K562 (cell line): ENCODE data around the gene TTLL9. TPM values are rescaled to one million over a fixed set of nuclear protein-coding genes. Genes with fewer than 3 reads are reported as not detected.

Experiments used
- ATAC-seq: fragments of 200-7000 bp; cut with Tn5 transposase; 3 replicates; pipeline ENCODE4 v1.9.1; 2020; ENCODE audit warnings: moderate library complexity
- BruUV-seq: library from RNA; stranded (reverse); fragments of 400-500 nt; replicated peaks from 2 replicates; lab custom pipeline; 2021; lab: Mats Ljungman, UMichigan
- CTCF ChIA-PET: fragments of 300-600 bp; formaldehyde crosslinking; extraction: SDS; loops from one replicate; lab custom pipeline; 2021; ENCODE audit warnings: low intra/inter-chr PET ratio; lab: Yijun Ruan, JAX
- POLR2A ChIA-PET: fragments of 300-600, 350-650 bp; sonication (Branson Sonifier 250); formaldehyde crosslinking; extraction: SDS; loops from one replicate; lab custom pipeline; 2021; ENCODE audit warnings: antibody characterized with exemption, inconsistent platforms; lab: Yijun Ruan, JAX
- DNase-seq, 4 experiments: peaks; one replicate each; pipeline versions ENCODE4 v3.0.0 to v3.0.0-alpha.2; 2011 to 2018; ENCODE audit warnings: low spot score in 3 of 4, mixed read lengths in 3 of 4; ENCODE audit errors: extremely low read depth in 1 of 4
- FAIRE-seq: peaks from 2 replicates; lab custom pipeline; 2011; peaks lifted over from hg19 to GRCh38; lab: Jason Lieb, UNC
- H2AFZ ChIP-seq: 2 replicates; pipeline ENCODE4 v1.6.0; 2011; ENCODE audit warnings: low read depth, low read length, control low read depth, inconsistent platforms
- H3K27ac ChIP-seq: fragments of 200-600 bp; 3 replicates; pipeline ENCODE4 v1.8.0; 2011; ENCODE audit warnings: low read depth, mild to moderate bottlenecking, control low read depth, inconsistent platforms, low read length, moderate library complexity, mixed read lengths; ENCODE audit errors: extremely low read depth
- H3K27me3 ChIP-seq, 2 experiments: fragments of 300-600 bp in 1 of 2; 2 replicates in 1 of 2; 3 replicates in 1 of 2; pipeline versions ENCODE4 v1.6.0 to v1.8.0; 2011; ENCODE audit warnings: inconsistent platforms in 2 of 2, low read length in 2 of 2, mild to moderate bottlenecking in 1 of 2, mixed read lengths in 1 of 2, moderate library complexity in 1 of 2; ENCODE audit not compliant: control insufficient read depth in 2 of 2, insufficient read depth in 2 of 2
- H3K36me3 ChIP-seq: fragments of 300-600 bp; 3 replicates; pipeline ENCODE4 v1.8.0; 2011; ENCODE audit warnings: mild to moderate bottlenecking, low read length, inconsistent platforms; ENCODE audit not compliant: control insufficient read depth, insufficient read depth
- H3K4me1 ChIP-seq, 2 experiments: fragments of 200-600 bp in 1 of 2; replicated peaks in 1 of 2; 2 replicates in 1 of 2; 3 replicates in 1 of 2; pipeline versions ENCODE4 v1.5.1 to v1.8.0; 2011; ENCODE audit warnings: inconsistent platforms in 2 of 2, low read length in 2 of 2, mild to moderate bottlenecking in 1 of 2, mixed read lengths in 1 of 2, moderate library complexity in 1 of 2; ENCODE audit not compliant: control insufficient read depth in 2 of 2, insufficient read depth in 2 of 2
- H3K4me2 ChIP-seq: 2 replicates; pipeline ENCODE4 v1.6.1; 2011; ENCODE audit warnings: low read length, control low read depth, inconsistent platforms, mixed read lengths; ENCODE audit not compliant: insufficient read depth
- H3K4me3 ChIP-seq: fragments of 200-600 bp; sonication (generic), shearing (Covaris generic); 2 replicates; pipeline ENCODE4 v1.5.1; 2016; ENCODE audit warnings: control low read depth, inconsistent platforms
- H3K79me2 ChIP-seq: fragments of 200-600 bp; 3 replicates; pipeline ENCODE4 v1.8.0; 2011; ENCODE audit warnings: low read length, inconsistent platforms; ENCODE audit not compliant: control insufficient read depth, insufficient read depth
- H3K9ac ChIP-seq, 2 experiments: 2 replicates each; pipeline versions ENCODE4 v1.6.0 to v1.6.1; 2011; ENCODE audit warnings: low read depth in 2 of 2, low read length in 2 of 2, control low read depth in 1 of 2, inconsistent platforms in 1 of 2, mild to moderate bottlenecking in 1 of 2, mixed read lengths in 1 of 2; ENCODE audit not compliant: insufficient read depth in 1 of 2
- H3K9me1 ChIP-seq: one replicate; pipeline ENCODE4 v1.6.0; 2011; ENCODE audit warnings: inconsistent platforms, mild to moderate bottlenecking, low read length, moderate library complexity; ENCODE audit not compliant: control insufficient read depth, insufficient read depth
- H3K9me3 ChIP-seq: replicated peaks from 2 replicates; pipeline ENCODE4 v1.5.1; 2011; ENCODE audit warnings: low read depth, low read length, inconsistent platforms; ENCODE audit not compliant: control insufficient read depth, insufficient read depth
- H4K20me1 ChIP-seq: replicated peaks from 2 replicates; pipeline ENCODE4 v1.6.1; 2011; ENCODE audit warnings: low read length, inconsistent platforms, mixed read lengths; ENCODE audit not compliant: control insufficient read depth, insufficient read depth
- BRF1 ChIP-seq: IDR thresholded peaks from 3 replicates; pipeline ENCODE4 v1.6.1; 2011; ENCODE audit warnings: borderline replicate concordance, mild to moderate bottlenecking; ENCODE audit not compliant: insufficient read length; ENCODE audit errors: extremely low read depth
- DMBX1 ChIP-seq: fragments of 250-450 bp; sonication (Bioruptor Pico); IDR thresholded peaks from 2 replicates; pipeline ENCODE4 v1.8.0; 2022; ENCODE audit warnings: inconsistent platforms, mild to moderate bottlenecking, moderate library complexity, borderline replicate concordance
- FOXK1 ChIP-seq: sonication (generic); formaldehyde crosslinking; IDR thresholded peaks from 2 replicates; pipeline ENCODE4 v1.8.0; 2022; ENCODE audit warnings: missing genetic modification reagents, mild to moderate bottlenecking, borderline replicate concordance
- FOXM1 ChIP-seq, 2 experiments: fragments of 450-650 bp in 1 of 2; sonication (generic) in 1 of 2; formaldehyde crosslinking in 1 of 2; IDR thresholded peaks; 2 replicates each; pipeline versions ENCODE4 v1.6.1 to v1.9.0; 2017 to 2022; ENCODE audit warnings: low read depth in 2 of 2, mild to moderate bottlenecking in 2 of 2, missing genetic modification reagents in 1 of 2, moderate library complexity in 1 of 2
- GATAD2A ChIP-seq: fragments of 450-650 bp; IDR thresholded peaks from 2 replicates; pipeline ENCODE4 v1.6.1; 2017
- HDAC3 ChIP-seq: fragments of 450-650 bp; IDR thresholded peaks from 2 replicates; pipeline ENCODE4 v1.6.1; 2018; ENCODE audit warnings: borderline replicate concordance, mild to moderate bottlenecking, moderate library complexity; ENCODE audit not compliant: partially characterized antibody
- HMGN3 ChIP-seq: IDR thresholded peaks from 2 replicates; pipeline ENCODE4 v1.6.1; 2011; ENCODE audit warnings: borderline replicate concordance, low read depth, mild to moderate bottlenecking, mixed read lengths, low read length; ENCODE audit not compliant: insufficient read length; ENCODE audit errors: extremely low read depth
- PHF20 ChIP-seq: fragments of 450-650 bp; IDR thresholded peaks from 2 replicates; pipeline ENCODE4 v1.6.1; 2018; ENCODE audit not compliant: partially characterized antibody
- SMARCA5 ChIP-seq: fragments of 450-650 bp; IDR thresholded peaks from 2 replicates; pipeline ENCODE4 v1.6.1; 2016
- STAG1 ChIP-seq: sonication (generic); formaldehyde crosslinking; IDR thresholded peaks from 2 replicates; pipeline ENCODE4 v1.5.0; 2020; ENCODE audit warnings: missing genetic modification reagents, borderline replicate concordance
- SUPT5H ChIP-seq: fragments of 450-650 bp; IDR thresholded peaks from 2 replicates; pipeline ENCODE4 v1.6.1; 2016
- U2AF1 ChIP-seq: fragments of 200-400 bp; formaldehyde crosslinking; optimal IDR thresholded peaks from 2 replicates; pipeline ENCODE3; 2017; ENCODE audit warnings: mild to moderate bottlenecking, low read depth, low read length, moderate library complexity
- ZKSCAN3 ChIP-seq: fragments of 250-450 bp; sonication (Bioruptor Pico); IDR thresholded peaks from 2 replicates; pipeline ENCODE4 v1.4.0; 2020
- ZNF253 ChIP-seq: fragments of 250-450 bp; sonication (Bioruptor Pico); conservative IDR thresholded peaks from 2 replicates; pipeline ENCODE4 v1.6.1; 2021; ENCODE audit warnings: mild to moderate bottlenecking
- WGBS: fragments of 100-300 bp; shearing (Covaris generic); methylation state at CpG from one replicate; pipeline ENCODE4 v1.1.6; 2016; ENCODE audit warnings: low coverage, mixed read lengths; ENCODE audit not compliant: insufficient coverage; ENCODE audit errors: missing lambda C conversion rate; 5-methylcytosine and 5-hydroxymethylcytosine counted together
- in situ Hi-C: fragments of 300-500 bp; cut with MboI; formaldehyde crosslinking; loops from 4 replicates; pipeline ENCODE4 v1.15.0; 2018; ENCODE audit warnings: inconsistent platforms, mixed read lengths
- intact Hi-C: fragments of 100-400 bp; cut with micrococcal nuclease; formaldehyde crosslinking; loops from 2 replicates; pipeline ENCODE4 v1.14.2; 2022
- polyA plus RNA-seq, 8 experiments: library from polyadenylated mRNA; depleted of rRNA in 4 of 8; stranded (reverse) in 5 of 8; unstranded in 3 of 8; fragments of >200 nt; fragmentation: Nextera tagmentation in 2 of 8; fragmentation: Illumina TruSeq in 1 of 8; extraction: Ambion mirVana in 2 of 8; extraction: Trizol in 1 of 8; gene quantifications; 2 replicates each; pipeline versions ENCODE4 v1.2.1 to v1.2.3, GENCODE V29; 2011 to 2014; ENCODE audit warnings: inconsistent platforms in 1 of 8, missing spikeins in 1 of 8
- total RNA-seq, 7 experiments: library from RNA; depleted of rRNA in 6 of 7; stranded (reverse); fragments of >200 nt in 6 of 7; fragmentation: Illumina TruSeq in 2 of 7; extraction: Trizol in 2 of 7; gene quantifications; 2 replicates each; pipeline versions ENCODE4 v1.2.1 to v1.2.3, GENCODE V29; 2011 to 2021; ENCODE audit warnings: low replicate concordance in 1 of 7
- TF ChIP-seq, protein P1 (sequence below): fragments of 450-650 bp; conservative IDR thresholded peaks from 2 replicates; pipeline ENCODE4 v1.6.1; 2016; ENCODE audit warnings: missing genetic modification characterization, low read depth, mild to moderate bottlenecking, control low read depth, missing compliant biosample characterization
- TF ChIP-seq, protein P2 (sequence below), 2 experiments: fragments of 450-650 bp; IDR thresholded peaks; 2 replicates each; pipeline ENCODE4 v1.6.1; 2016
- TF ChIP-seq, protein P3 (sequence below): IDR thresholded peaks from 3 replicates; pipeline ENCODE4 v1.6.1; 2011; ENCODE audit warnings: borderline replicate concordance, mild to moderate bottlenecking, moderate library complexity; ENCODE audit not compliant: insufficient read length; ENCODE audit errors: extremely low read depth

Gene TTLL9
- total and polyA plus RNA-seq, 9 of the 15 experiments (the other 6 are each of a cell fraction or from before 2014, with no cell fraction given) = 0.06 to 0.07 TPM; not detected in 7

DNA sequence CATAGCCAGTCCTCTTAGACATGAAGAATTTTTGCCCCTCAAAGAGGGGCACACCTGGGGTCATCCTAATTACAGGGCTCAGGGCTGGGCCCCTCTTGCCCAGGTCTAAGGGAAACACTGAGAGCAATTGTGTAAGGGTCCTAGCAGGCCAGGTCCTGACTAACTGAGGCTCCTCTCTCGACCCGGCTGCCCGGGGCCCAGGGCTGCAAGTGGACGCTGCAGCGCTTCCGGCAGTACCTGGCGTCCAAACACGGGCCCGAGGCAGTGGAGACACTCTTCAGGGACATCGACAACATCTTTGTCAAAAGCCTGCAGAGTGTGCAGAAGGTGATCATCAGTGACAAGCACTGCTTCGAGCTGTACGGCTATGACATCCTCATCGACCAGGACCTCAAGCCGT lies 64.1 kb downstream of the TTLL9 start:
- in situ Hi-C loops (no loop called here), intact Hi-C loops (no loop called here)
- no peak overlapping the region for H2AFZ ChIP-seq
- POLR2A ChIA-PET = interaction anchor here (0.8 to 1.1 kb wide), 2 partner anchors 8 to 23 kb away, joined by 3 read pairs; no protein-coding TSS in a partner anchor
- no peaks in the 10 kb centered on the region for H3K79me2 ChIP-seq
- H3K4me3 ChIP-seq = no peak overlapping the region
- CTCF ChIA-PET = no interaction called here
- BruUV-seq = no TSS peak
- no peak overlapping the region for H3K27ac ChIP-seq
- H3K9me3 ChIP-seq = no peaks in the 10 kb centered on the region
- no peak overlapping the region for H3K4me2 ChIP-seq
- H3K4me1 ChIP-seq = peaks cover 0 to 3% of the 10 kb centered on the region in 2 experiments; a peak in 1 of 5 replicates
- H3K9me1 ChIP-seq = no peaks in the 10 kb centered on the region
- DNase-seq (no peak), FAIRE-seq (no peak), ATAC-seq (no peak; the same call in 2 of the 3 replicates)
- H3K27me3 ChIP-seq = peaks cover 4 to 22% of the 10 kb centered on the region in 2 experiments; a peak in 3 of 5 replicates
- no peak overlapping the region for H3K9ac ChIP-seq
- no peaks in the 10 kb centered on the region for H3K36me3 ChIP-seq
- H4K20me1 ChIP-seq = peaks cover 16% of the 10 kb centered on the region
- 9% methylated on average over 14 of the region's 14 CpGs for WGBS
- TF ChIP-seq GATAD2A (no peak), HDAC3 (no peak), DMBX1 (CRISPR knock-in tag) (no peak), FOXM1 (IDR thresholded peaks at IDR 0.05; ENCODE audit: low read depth) (no peak), FOXM1 (CRISPR knock-in tag; IDR thresholded peaks at IDR 0.05; ENCODE audit: low read depth) (no peak), STAG1 (no peak), SUPT5H (no peak), U2AF1 (no peak), BRF1 (no peak), FOXK1 (CRISPR knock-in tag) (no peak), ZKSCAN3 (CRISPR knock-in tag) (no peak), SMARCA5 (no peak), ZNF253 (CRISPR knock-in tag) (no peak), PHF20 (no peak), HMGN3 (no peak)
- TF ChIP-seq, protein P1, sequence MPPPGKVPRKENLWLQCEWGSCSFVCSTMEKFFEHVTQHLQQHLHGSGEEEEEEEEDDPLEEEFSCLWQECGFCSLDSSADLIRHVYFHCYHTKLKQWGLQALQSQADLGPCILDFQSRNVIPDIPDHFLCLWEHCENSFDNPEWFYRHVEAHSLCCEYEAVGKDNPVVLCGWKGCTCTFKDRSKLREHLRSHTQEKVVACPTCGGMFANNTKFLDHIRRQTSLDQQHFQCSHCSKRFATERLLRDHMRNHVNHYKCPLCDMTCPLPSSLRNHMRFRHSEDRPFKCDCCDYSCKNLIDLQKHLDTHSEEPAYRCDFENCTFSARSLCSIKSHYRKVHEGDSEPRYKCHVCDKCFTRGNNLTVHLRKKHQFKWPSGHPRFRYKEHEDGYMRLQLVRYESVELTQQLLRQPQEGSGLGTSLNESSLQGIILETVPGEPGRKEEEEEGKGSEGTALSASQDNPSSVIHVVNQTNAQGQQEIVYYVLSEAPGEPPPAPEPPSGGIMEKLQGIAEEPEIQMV (tag) = no peak
- TF ChIP-seq, protein P2, sequence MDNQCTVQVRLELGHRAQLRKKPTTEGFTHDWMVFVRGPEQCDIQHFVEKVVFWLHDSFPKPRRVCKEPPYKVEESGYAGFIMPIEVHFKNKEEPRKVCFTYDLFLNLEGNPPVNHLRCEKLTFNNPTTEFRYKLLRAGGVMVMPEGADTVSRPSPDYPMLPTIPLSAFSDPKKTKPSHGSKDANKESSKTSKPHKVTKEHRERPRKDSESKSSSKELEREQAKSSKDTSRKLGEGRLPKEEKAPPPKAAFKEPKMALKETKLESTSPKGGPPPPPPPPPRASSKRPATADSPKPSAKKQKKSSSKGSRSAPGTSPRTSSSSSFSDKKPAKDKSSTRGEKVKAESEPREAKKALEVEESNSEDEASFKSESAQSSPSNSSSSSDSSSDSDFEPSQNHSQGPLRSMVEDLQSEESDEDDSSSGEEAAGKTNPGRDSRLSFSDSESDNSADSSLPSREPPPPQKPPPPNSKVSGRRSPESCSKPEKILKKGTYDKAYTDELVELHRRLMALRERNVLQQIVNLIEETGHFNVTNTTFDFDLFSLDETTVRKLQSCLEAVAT (IDR thresholded peaks at IDR 0.05) = no peak
- TF ChIP-seq, protein P3, sequence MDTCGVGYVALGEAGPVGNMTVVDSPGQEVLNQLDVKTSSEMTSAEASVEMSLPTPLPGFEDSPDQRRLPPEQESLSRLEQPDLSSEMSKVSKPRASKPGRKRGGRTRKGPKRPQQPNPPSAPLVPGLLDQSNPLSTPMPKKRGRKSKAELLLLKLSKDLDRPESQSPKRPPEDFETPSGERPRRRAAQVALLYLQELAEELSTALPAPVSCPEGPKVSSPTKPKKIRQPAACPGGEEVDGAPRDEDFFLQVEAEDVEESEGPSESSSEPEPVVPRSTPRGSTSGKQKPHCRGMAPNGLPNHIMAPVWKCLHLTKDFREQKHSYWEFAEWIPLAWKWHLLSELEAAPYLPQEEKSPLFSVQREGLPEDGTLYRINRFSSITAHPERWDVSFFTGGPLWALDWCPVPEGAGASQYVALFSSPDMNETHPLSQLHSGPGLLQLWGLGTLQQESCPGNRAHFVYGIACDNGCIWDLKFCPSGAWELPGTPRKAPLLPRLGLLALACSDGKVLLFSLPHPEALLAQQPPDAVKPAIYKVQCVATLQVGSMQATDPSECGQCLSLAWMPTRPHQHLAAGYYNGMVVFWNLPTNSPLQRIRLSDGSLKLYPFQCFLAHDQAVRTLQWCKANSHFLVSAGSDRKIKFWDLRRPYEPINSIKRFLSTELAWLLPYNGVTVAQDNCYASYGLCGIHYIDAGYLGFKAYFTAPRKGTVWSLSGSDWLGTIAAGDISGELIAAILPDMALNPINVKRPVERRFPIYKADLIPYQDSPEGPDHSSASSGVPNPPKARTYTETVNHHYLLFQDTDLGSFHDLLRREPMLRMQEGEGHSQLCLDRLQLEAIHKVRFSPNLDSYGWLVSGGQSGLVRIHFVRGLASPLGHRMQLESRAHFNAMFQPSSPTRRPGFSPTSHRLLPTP = no peak
